ENCODE results near the gene CEP95. TPM values are rescaled to one million over a fixed set of nuclear protein-coding genes. Genes with fewer than 3 reads are reported as not detected.

CEP95 gene
- polyA plus RNA-seq, 1 donor, result 87.5 TPM

GRCh38 chr17:64537488-64537887 lies 30.7 kb downstream of the CEP95 start:
- WGBS (ENCODE audit: insufficient coverage, low lambda C conversion rate), result 100% methylated on average over 1 of the region's 5 CpGs
- H3K36me3 ChIP-seq (ENCODE audit: control insufficient read depth, insufficient read depth, low read length), result peaks cover 72% of the 10 kb centered on the region
- DNase-seq, result no peak

GRCh38 chr17:64538508-64539130 lies 31.8 kb downstream of the CEP95 start:
- no peaks in the 10 kb centered on the region for H3K9me3 ChIP-seq (ENCODE audit: control insufficient read depth, low read depth, low read length)
- 100% methylated on average over 3 of the region's 7 CpGs for WGBS (ENCODE audit: insufficient coverage, low lambda C conversion rate)
- no peak for DNase-seq
- peaks cover 65% of the 10 kb centered on the region for H3K36me3 ChIP-seq (ENCODE audit: control insufficient read depth, insufficient read depth, low read length)
- H3K4me3 ChIP-seq (ENCODE audit: low read length), result no peak overlapping the region
- H3K27me3 ChIP-seq (ENCODE audit: control insufficient read depth, insufficient read depth, low read length), result no peaks in the 10 kb centered on the region
- no peaks in the 10 kb centered on the region for H3K4me1 ChIP-seq (ENCODE audit: control insufficient read depth, insufficient read depth, low read length)
- no peak overlapping the region for H3K27ac ChIP-seq (ENCODE audit: low read length)

More at GRCh38 chr17:64537488-64537887, 30.7 kb downstream of the CEP95 start:
- Histone ChIP-seq H3K9me3 (ENCODE audit: control insufficient read depth, low read depth, low read length) (no peaks in the 10 kb centered on the region), H3K27ac (ENCODE audit: low read length) (no peak overlapping the region), H3K4me1 (ENCODE audit: control insufficient read depth, insufficient read depth, low read length) (no peaks in the 10 kb centered on the region), H3K4me3 (ENCODE audit: low read length) (no peak overlapping the region), H3K27me3 (ENCODE audit: control insufficient read depth, insufficient read depth, low read length) (no peaks in the 10 kb centered on the region)

- DNase-seq, result no peak
- Histone ChIP-seq H3K4me3 (ENCODE audit: low read length) (no peak overlapping the region), H3K27me3 (ENCODE audit: control insufficient read depth, insufficient read depth, low read length) (no peaks in the 10 kb centered on the region), H3K9me3 (ENCODE audit: control insufficient read depth, low read depth, low read length) (no peaks in the 10 kb centered on the region), H3K4me1 (ENCODE audit: control insufficient read depth, insufficient read depth, low read length) (no peaks in the 10 kb centered on the region), H3K36me3 (ENCODE audit: control insufficient read depth, insufficient read depth, low read length) (peaks cover 52% of the 10 kb centered on the region), H3K27ac (ENCODE audit: low read length) (no peak overlapping the region)
- WGBS (ENCODE audit: insufficient coverage, low lambda C conversion rate), result no CpG with 5 or more reads among the region's 5 CpGs
Measured at GRCh38 chr17:64540118-64540776, 33.5 kb downstream of the CEP95 start.

DNA sequence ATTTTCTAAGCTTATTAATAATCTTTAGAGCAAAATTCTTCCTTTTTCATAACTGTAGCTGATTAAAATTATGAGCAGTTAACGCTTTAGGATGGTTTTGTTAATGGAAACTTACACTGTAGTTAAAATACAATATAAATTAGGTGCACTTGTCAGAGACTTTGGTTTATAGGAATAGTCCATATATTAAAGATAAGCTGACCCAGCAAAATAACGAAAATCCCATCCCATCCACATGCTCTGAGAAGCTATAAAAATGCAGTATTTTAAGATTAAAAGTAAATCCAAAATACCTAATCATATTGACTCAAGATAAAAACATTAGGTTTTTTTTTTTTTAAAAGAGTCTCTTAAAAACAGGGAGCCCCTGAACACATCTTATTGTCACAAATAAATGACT lies 38.0 kb downstream of the CEP95 start:
- H3K27ac ChIP-seq (ENCODE audit: low read length), result no peak overlapping the region
- H3K4me3 ChIP-seq (ENCODE audit: low read length), result no peak overlapping the region
- H3K4me1 ChIP-seq (ENCODE audit: control insufficient read depth, insufficient read depth, low read length), result no peaks in the 10 kb centered on the region
- 100% methylated on average over 1 of the region's 2 CpGs for WGBS (ENCODE audit: insufficient coverage, low lambda C conversion rate)
- H3K36me3 ChIP-seq (ENCODE audit: control insufficient read depth, insufficient read depth, low read length), result peaks cover 54% of the 10 kb centered on the region
- no peaks in the 10 kb centered on the region for H3K27me3 ChIP-seq (ENCODE audit: control insufficient read depth, insufficient read depth, low read length)
- H3K9me3 ChIP-seq (ENCODE audit: control insufficient read depth, low read depth, low read length), result no peaks in the 10 kb centered on the region
- DNase-seq, result no peak

- Histone ChIP-seq H3K36me3 (ENCODE audit: control insufficient read depth, insufficient read depth, low read length) (peaks cover 57% of the 10 kb centered on the region), H3K27ac (ENCODE audit: low read length) (no peak overlapping the region), H3K4me1 (ENCODE audit: control insufficient read depth, insufficient read depth, low read length) (no peaks in the 10 kb centered on the region), H3K27me3 (ENCODE audit: control insufficient read depth, insufficient read depth, low read length) (no peaks in the 10 kb centered on the region), H3K9me3 (ENCODE audit: control insufficient read depth, low read depth, low read length) (no peaks in the 10 kb centered on the region), H3K4me3 (ENCODE audit: low read length) (no peak overlapping the region)
- no CpG with 5 or more reads among the region's 7 CpGs for WGBS (ENCODE audit: insufficient coverage, low lambda C conversion rate)
- DNase-seq, result no peak
Measured at GRCh38 chr17:64546716-64547115, 39.9 kb downstream of the CEP95 start.

- peaks cover 54% of the 10 kb centered on the region for H3K36me3 ChIP-seq (ENCODE audit: control insufficient read depth, insufficient read depth, low read length)
- H3K27ac ChIP-seq (ENCODE audit: low read length), result no peak overlapping the region
Measured at GRCh38 chr17:64547319-64547718, 40.5 kb downstream of the CEP95 start.

GRCh38 chr17:64551461-64551860 lies 44.7 kb downstream of the CEP95 start:
- WGBS (ENCODE audit: insufficient coverage, low lambda C conversion rate), result 95% methylated on average over 4 of the region's 5 CpGs
- no peak for DNase-seq
- Histone ChIP-seq H3K27ac (ENCODE audit: low read length) (no peak overlapping the region), H3K4me3 (ENCODE audit: low read length) (no peak overlapping the region), H3K27me3 (ENCODE audit: control insufficient read depth, insufficient read depth, low read length) (no peaks in the 10 kb centered on the region), H3K36me3 (ENCODE audit: control insufficient read depth, insufficient read depth, low read length) (peaks cover 52% of the 10 kb centered on the region), H3K9me3 (ENCODE audit: control insufficient read depth, low read depth, low read length) (no peaks in the 10 kb centered on the region), H3K4me1 (ENCODE audit: control insufficient read depth, insufficient read depth, low read length) (no peaks in the 10 kb centered on the region)

More at GRCh38 chr17:64547319-64547718, 40.5 kb downstream of the CEP95 start:
- Histone ChIP-seq H3K4me3 (ENCODE audit: low read length) (no peak overlapping the region), H3K4me1 (ENCODE audit: control insufficient read depth, insufficient read depth, low read length) (no peaks in the 10 kb centered on the region), H3K9me3 (ENCODE audit: control insufficient read depth, low read depth, low read length) (no peaks in the 10 kb centered on the region), H3K27me3 (ENCODE audit: control insufficient read depth, insufficient read depth, low read length) (no peaks in the 10 kb centered on the region)
- DNase-seq, result no peak
- 100% methylated on average over 1 of the region's 10 CpGs for WGBS (ENCODE audit: insufficient coverage, low lambda C conversion rate)

- Histone ChIP-seq H3K27me3 (ENCODE audit: control insufficient read depth, insufficient read depth, low read length) (no peaks in the 10 kb centered on the region), H3K36me3 (ENCODE audit: control insufficient read depth, insufficient read depth, low read length) (peaks cover 34% of the 10 kb centered on the region), H3K27ac (ENCODE audit: low read length) (no peak overlapping the region), H3K9me3 (ENCODE audit: control insufficient read depth, low read depth, low read length) (no peaks in the 10 kb centered on the region), H3K4me1 (ENCODE audit: control insufficient read depth, insufficient read depth, low read length) (no peaks in the 10 kb centered on the region), H3K4me3 (ENCODE audit: low read length) (no peak overlapping the region)
- no peak for DNase-seq
Measured at GRCh38 chr17:64554028-64554637, 47.4 kb downstream of the CEP95 start.

DNA sequence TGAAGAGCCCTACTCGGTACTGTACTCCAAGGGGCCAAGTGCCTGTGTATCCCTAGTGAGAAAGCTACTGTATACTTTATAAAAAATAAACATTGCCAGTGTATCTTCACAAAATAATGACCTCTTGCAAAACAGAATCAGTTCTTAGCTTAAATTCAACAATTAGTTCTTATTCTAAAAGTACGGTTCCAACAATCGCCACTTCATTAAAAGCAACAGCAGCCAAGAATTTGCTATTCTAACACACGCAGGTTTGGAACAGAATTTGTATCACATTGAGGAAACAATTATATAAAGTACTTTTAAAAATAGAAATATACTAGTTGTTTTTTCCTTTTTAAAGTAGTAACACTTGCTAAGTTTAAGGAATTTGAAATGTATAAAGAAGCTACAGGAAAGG lies 48.5 kb downstream of the CEP95 start:
- Histone ChIP-seq H3K27me3 (ENCODE audit: control insufficient read depth, insufficient read depth, low read length) (no peaks in the 10 kb centered on the region), H3K36me3 (ENCODE audit: control insufficient read depth, insufficient read depth, low read length) (peaks cover 30% of the 10 kb centered on the region), H3K4me3 (ENCODE audit: low read length) (no peak overlapping the region), H3K4me1 (ENCODE audit: control insufficient read depth, insufficient read depth, low read length) (no peaks in the 10 kb centered on the region), H3K27ac (ENCODE audit: low read length) (no peak overlapping the region), H3K9me3 (ENCODE audit: control insufficient read depth, low read depth, low read length) (no peaks in the 10 kb centered on the region)
- no peak for DNase-seq
- no CpG with 5 or more reads among the region's 4 CpGs for WGBS (ENCODE audit: insufficient coverage, low lambda C conversion rate)

- 100% methylated on average over 1 of the region's 1 CpG for WGBS (ENCODE audit: insufficient coverage, low lambda C conversion rate)
- DNase-seq, result no peak
- Histone ChIP-seq H3K9me3 (ENCODE audit: control insufficient read depth, low read depth, low read length) (no peaks in the 10 kb centered on the region), H3K36me3 (ENCODE audit: control insufficient read depth, insufficient read depth, low read length) (peaks cover 21% of the 10 kb centered on the region), H3K4me1 (ENCODE audit: control insufficient read depth, insufficient read depth, low read length) (no peaks in the 10 kb centered on the region), H3K27ac (ENCODE audit: low read length) (no peak overlapping the region), H3K4me3 (ENCODE audit: low read length) (no peak overlapping the region), H3K27me3 (ENCODE audit: control insufficient read depth, insufficient read depth, low read length) (no peaks in the 10 kb centered on the region)
Measured at GRCh38 chr17:64564098-64564497, 57.3 kb downstream of the CEP95 start.

DNA sequence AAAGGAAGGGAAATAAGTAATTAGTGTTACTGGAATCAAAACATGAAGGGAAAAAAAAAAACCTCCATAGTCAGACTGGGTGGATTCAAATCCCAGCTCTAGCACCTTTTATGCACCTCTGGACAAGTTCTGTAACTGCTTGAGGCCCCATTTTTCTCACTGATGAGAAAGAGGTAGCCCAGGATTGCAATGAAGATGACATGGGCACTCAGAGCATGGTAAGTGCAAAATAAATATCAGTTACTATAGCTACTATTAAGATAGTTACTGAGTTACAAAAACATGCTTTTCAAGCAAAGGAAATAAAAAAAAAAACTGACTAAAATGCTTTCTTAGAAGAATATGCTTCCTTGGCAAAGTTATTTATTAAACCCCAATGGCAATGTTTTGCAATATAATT lies 58.8 kb downstream of the CEP95 start:
- H3K4me3 ChIP-seq (ENCODE audit: low read length), result no peak overlapping the region
- no peaks in the 10 kb centered on the region for H3K27me3 ChIP-seq (ENCODE audit: control insufficient read depth, insufficient read depth, low read length)
- no peaks in the 10 kb centered on the region for H3K4me1 ChIP-seq (ENCODE audit: control insufficient read depth, insufficient read depth, low read length)
- DNase-seq, result no peak
- no peaks in the 10 kb centered on the region for H3K9me3 ChIP-seq (ENCODE audit: control insufficient read depth, low read depth, low read length)
- H3K27ac ChIP-seq (ENCODE audit: low read length), result no peak overlapping the region
- peaks cover 20% of the 10 kb centered on the region for H3K36me3 ChIP-seq (ENCODE audit: control insufficient read depth, insufficient read depth, low read length)

Measured in large intestine (tissue), 3 donors.